OCI-LY3 (cell line): ENCODE data around the gene CWF19L2.

Source experiments
- EZH2phosphoT487 ChIP-seq: fragments of 200-600 bp; shearing (Covaris generic); IDR thresholded peaks from 2 replicates; pipeline ENCODE4 v1.6.1; 2018; ENCODE audit warnings: antibody characterized with exemption, mixed run types, low read depth
- TF ChIP-seq, protein P1 (sequence below): fragments of 200-600, 300-600 bp; sonication (generic); IDR thresholded peaks from 2 replicates; pipeline ENCODE4 v1.5.1; 2014; ENCODE audit warnings: antibody characterized with exemption, low read length, low read depth

DNA sequence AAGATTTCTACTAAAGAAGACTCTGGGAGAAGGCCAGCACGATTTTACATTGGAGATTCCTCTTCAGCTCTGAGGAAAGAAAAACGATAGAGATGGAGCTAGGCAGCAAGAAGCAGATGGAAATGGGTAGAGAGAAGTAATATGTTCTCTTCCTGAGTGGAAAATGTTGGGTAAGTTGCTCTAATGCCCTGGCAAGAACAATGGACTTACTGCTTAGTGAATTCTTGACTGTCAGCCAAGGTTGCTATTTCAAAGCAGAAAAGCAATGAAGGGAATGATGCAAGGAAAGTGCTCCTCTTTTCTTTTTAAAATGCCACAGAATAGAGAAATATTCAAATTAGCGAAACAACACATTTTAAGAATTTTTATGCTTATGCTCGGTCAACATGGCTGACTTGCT is 38.4 kb upstream of the CWF19L2 start:
- TF ChIP-seq, protein P1, sequence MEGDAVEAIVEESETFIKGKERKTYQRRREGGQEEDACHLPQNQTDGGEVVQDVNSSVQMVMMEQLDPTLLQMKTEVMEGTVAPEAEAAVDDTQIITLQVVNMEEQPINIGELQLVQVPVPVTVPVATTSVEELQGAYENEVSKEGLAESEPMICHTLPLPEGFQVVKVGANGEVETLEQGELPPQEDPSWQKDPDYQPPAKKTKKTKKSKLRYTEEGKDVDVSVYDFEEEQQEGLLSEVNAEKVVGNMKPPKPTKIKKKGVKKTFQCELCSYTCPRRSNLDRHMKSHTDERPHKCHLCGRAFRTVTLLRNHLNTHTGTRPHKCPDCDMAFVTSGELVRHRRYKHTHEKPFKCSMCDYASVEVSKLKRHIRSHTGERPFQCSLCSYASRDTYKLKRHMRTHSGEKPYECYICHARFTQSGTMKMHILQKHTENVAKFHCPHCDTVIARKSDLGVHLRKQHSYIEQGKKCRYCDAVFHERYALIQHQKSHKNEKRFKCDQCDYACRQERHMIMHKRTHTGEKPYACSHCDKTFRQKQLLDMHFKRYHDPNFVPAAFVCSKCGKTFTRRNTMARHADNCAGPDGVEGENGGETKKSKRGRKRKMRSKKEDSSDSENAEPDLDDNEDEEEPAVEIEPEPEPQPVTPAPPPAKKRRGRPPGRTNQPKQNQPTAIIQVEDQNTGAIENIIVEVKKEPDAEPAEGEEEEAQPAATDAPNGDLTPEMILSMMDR: no peak
- TF ChIP-seq EZH2phosphoT487: no peak
